ENCODE measurements around the gene PLXNA3. TPM values are rescaled to one million over a fixed set of nuclear protein-coding genes. Genes with fewer than 3 reads are reported as not detected.

Gene PLXNA3
- total RNA-seq, 2 experiments from 2014 or later, result 23.2 to 25.3 TPM

DNA sequence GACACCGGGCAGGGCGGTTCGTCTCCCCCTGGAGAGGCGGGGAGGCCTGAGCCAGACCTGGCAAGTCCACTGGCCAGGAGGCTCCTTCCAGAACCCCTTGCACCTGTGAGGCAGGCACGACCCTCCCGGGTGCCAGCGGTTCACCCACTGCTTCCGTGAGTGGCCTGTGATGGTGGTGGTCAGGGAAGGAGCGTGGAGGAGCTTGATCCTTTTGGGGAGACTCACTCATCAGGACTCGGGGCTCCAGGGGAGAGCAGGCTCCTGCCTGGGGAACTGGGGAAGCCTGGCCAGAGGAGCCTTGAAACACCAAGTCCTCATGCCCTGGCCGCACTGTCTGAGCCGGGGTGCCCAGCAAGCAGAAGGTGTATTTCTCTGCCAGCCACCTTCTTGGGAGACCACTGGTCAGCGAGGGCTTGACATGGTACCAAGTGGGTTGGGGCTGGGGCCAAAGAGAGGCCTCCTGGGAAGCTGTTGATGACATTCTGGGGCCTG lies 13.3 kb upstream of the PLXNA3 start:
- ChIA-PET CTCF (interaction anchor here (0.6 kb wide), 1 partner anchor 51 kb away, joined by 3 read pairs; no protein-coding TSS in a partner anchor), POLR2A (no interaction called here)
- H3K27ac Mint-ChIP-seq, result no peak overlapping the region
- H3K27me3 Mint-ChIP-seq, result no peaks in the 10 kb centered on the region
- H3K4me1 Mint-ChIP-seq, result peaks cover 22% of the 10 kb centered on the region
- H3K36me3 Mint-ChIP-seq (ENCODE audit: low read depth), result peaks cover 11% of the 10 kb centered on the region
- no peak for ATAC-seq
- no peak for DNase-seq
- intact Hi-C loops (cut with DNase I, micrococcal nuclease), result loop anchor here in 1 of 2 experiments (5.0 kb wide), 1 partner anchor 32 kb away; the partner anchor contains the start of gene LAGE3
- H3K9me3 Mint-ChIP-seq (ENCODE audit: low read depth), result no peaks in the 10 kb centered on the region
- peak overlapping the region; percentile 56 for H3K4me3 Mint-ChIP-seq

GRCh38 chrX:154445776-154446175 lies 12.3 kb upstream of the PLXNA3 start:
- ChIA-PET POLR2A (no interaction called here), CTCF (interaction anchor here (0.6 kb wide), 1 partner anchor 31 kb away, joined by 3 read pairs; no protein-coding TSS in a partner anchor)
- peaks cover 13% of the 10 kb centered on the region for H3K36me3 Mint-ChIP-seq (ENCODE audit: low read depth)
- ATAC-seq, result no peak
- DNase-seq, result no peak
- no peaks in the 10 kb centered on the region for H3K9me3 Mint-ChIP-seq (ENCODE audit: low read depth)
- H3K27me3 Mint-ChIP-seq, result no peaks in the 10 kb centered on the region
- intact Hi-C loops (cut with DNase I, micrococcal nuclease), result no loop called here
- peaks cover 17% of the 10 kb centered on the region for H3K4me1 Mint-ChIP-seq
- H3K4me3 Mint-ChIP-seq, result no peak overlapping the region
- no peak overlapping the region for H3K27ac Mint-ChIP-seq

DNA sequence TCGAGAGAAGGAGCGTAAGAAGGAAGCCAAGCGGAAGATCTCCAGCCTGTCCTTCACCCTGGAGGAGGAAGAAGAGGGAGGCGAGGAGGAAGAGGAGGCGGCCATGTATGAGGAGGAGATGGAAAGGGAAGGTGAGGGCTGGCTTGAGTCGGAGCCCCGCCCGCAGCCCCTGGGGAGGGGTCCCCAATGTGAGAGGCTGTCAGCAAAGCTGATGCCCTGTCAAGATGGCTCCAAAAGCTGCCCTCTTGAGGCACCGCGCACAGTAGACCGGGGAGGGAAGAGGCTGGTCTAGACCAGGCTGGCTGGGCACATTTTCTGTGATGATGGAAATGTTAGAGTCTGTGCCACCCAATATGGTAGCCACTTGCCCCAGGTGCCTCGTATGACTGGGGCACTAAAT lies 11.7 kb upstream of the PLXNA3 start:
- Mint-ChIP-seq H3K4me1 (peaks cover 14% of the 10 kb centered on the region), H3K9me3 (ENCODE audit: low read depth) (no peaks in the 10 kb centered on the region), H3K4me3 (no peak overlapping the region), H3K27ac (no peak overlapping the region), H3K27me3 (no peaks in the 10 kb centered on the region), H3K36me3 (ENCODE audit: low read depth) (peaks cover 13% of the 10 kb centered on the region)
- DNase-seq (no peak), ATAC-seq (no peak)
- ChIA-PET POLR2A (no interaction called here), CTCF (interaction anchor here (0.6 kb wide), 1 partner anchor 32 kb away, joined by 3 read pairs; no protein-coding TSS in a partner anchor)
- intact Hi-C loops (cut with DNase I, micrococcal nuclease), result no loop called here

- ATAC-seq, result no peak
- no peak overlapping the region for H3K4me3 Mint-ChIP-seq
- intact Hi-C loops (cut with DNase I, micrococcal nuclease), result no loop called here
- H3K9me3 Mint-ChIP-seq (ENCODE audit: low read depth), result no peaks in the 10 kb centered on the region
- no peak overlapping the region for H3K27ac Mint-ChIP-seq
- H3K27me3 Mint-ChIP-seq, result no peaks in the 10 kb centered on the region
- peaks cover 11% of the 10 kb centered on the region for H3K36me3 Mint-ChIP-seq (ENCODE audit: low read depth)
- ChIA-PET POLR2A (no interaction called here), CTCF (interaction anchor here (0.7 kb wide), 1 partner anchor 106 kb away, joined by 3 read pairs; no protein-coding TSS in a partner anchor)
- H3K4me1 Mint-ChIP-seq, result peaks cover 10% of the 10 kb centered on the region
- no peak for DNase-seq
These were observed 9.6 kb upstream of the PLXNA3 start for GRCh38 chrX:154448484-154448883.

GRCh38 chrX:154449618-154450017 lies 8.5 kb upstream of the PLXNA3 start:
- DNase-seq (no peak), ATAC-seq (no peak)
- Mint-ChIP-seq H3K36me3 (ENCODE audit: low read depth) (peaks cover 12% of the 10 kb centered on the region), H3K4me3 (no peak overlapping the region), H3K4me1 (peaks cover 9% of the 10 kb centered on the region), H3K27ac (no peak overlapping the region), H3K27me3 (no peaks in the 10 kb centered on the region), H3K9me3 (ENCODE audit: low read depth) (no peaks in the 10 kb centered on the region)
- CTCF ChIA-PET, result no interaction called here
- POLR2A ChIA-PET, result interaction anchor here (0.6 kb wide), 1 partner anchor 80 kb away, joined by 3 read pairs; no protein-coding TSS in a partner anchor
- intact Hi-C loops (cut with DNase I, micrococcal nuclease), result no loop called here

- Mint-ChIP-seq H3K4me3 (no peak overlapping the region), H3K27me3 (no peaks in the 10 kb centered on the region), H3K9me3 (ENCODE audit: low read depth) (no peaks in the 10 kb centered on the region), H3K36me3 (ENCODE audit: low read depth) (peaks cover 13% of the 10 kb centered on the region), H3K27ac (no peak overlapping the region), H3K4me1 (peaks cover 9% of the 10 kb centered on the region)
- no peak for DNase-seq
- no peak for ATAC-seq
- ChIA-PET POLR2A (interaction anchor here (0.6 kb wide), 1 partner anchor 80 kb away, joined by 3 read pairs; no protein-coding TSS in a partner anchor), CTCF (no interaction called here)
- intact Hi-C loops (cut with DNase I, micrococcal nuclease), result no loop called here
These were observed 7.8 kb upstream of the PLXNA3 start for GRCh38 chrX:154450312-154450711.

DNA sequence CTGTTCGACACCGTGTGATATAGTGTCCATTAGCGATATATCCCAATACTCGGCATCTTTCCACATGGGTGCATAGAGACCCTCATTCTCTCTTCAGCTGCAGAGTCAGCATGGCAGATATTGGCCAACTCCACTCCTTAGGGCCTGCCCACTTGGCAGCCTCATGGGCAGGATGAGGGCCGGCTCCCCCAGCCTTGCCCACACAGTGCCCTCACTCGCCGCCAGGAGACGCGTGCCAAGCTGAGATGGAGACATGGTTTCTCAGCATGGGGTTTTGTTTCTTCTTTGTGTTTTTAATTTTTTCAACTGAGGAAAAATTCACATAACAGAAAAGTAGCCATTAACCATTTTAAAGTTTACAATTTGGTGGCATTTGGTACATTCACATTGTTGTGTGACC lies 5.3 kb upstream of the PLXNA3 start:
- Mint-ChIP-seq H3K36me3 (ENCODE audit: low read depth) (peaks cover 7% of the 10 kb centered on the region), H3K4me3 (no peak overlapping the region), H3K27ac (no peak overlapping the region), H3K9me3 (ENCODE audit: low read depth) (no peaks in the 10 kb centered on the region), H3K27me3 (no peaks in the 10 kb centered on the region), H3K4me1 (peaks cover 5% of the 10 kb centered on the region)
- ATAC-seq (no peak), DNase-seq (no peak)
- intact Hi-C loops (cut with DNase I, micrococcal nuclease), result no loop called here
- ChIA-PET POLR2A (no interaction called here), CTCF (no interaction called here)

- peaks cover 5% of the 10 kb centered on the region for H3K4me1 Mint-ChIP-seq
- ChIA-PET CTCF (interaction anchor here (1.1 kb wide), 1 partner anchor 291 kb away, joined by 7 read pairs; no protein-coding TSS in a partner anchor), POLR2A (no interaction called here)
- H3K4me3 Mint-ChIP-seq, result peak overlapping the region; percentile 88
- H3K27ac Mint-ChIP-seq, result peak overlapping the region; percentile 91
- peaks cover 3% of the 10 kb centered on the region for H3K36me3 Mint-ChIP-seq (ENCODE audit: low read depth)
- intact Hi-C loops (cut with DNase I, micrococcal nuclease), result loop anchor here in 1 of 2 experiments (1.0 to 5.0 kb wide), 4 partner anchors 21 to 59 kb away; partner anchors contain the start of genes FAM3A, GDI1, SLC10A3 and TAFAZZIN
- H3K9me3 Mint-ChIP-seq (ENCODE audit: low read depth), result no peaks in the 10 kb centered on the region
- ATAC-seq, result peak; percentile 68
- peak; percentile 59 for DNase-seq
- no peaks in the 10 kb centered on the region for H3K27me3 Mint-ChIP-seq
These were observed 478 bp upstream of the PLXNA3 start for GRCh38 chrX:154457491-154458115.

DNA sequence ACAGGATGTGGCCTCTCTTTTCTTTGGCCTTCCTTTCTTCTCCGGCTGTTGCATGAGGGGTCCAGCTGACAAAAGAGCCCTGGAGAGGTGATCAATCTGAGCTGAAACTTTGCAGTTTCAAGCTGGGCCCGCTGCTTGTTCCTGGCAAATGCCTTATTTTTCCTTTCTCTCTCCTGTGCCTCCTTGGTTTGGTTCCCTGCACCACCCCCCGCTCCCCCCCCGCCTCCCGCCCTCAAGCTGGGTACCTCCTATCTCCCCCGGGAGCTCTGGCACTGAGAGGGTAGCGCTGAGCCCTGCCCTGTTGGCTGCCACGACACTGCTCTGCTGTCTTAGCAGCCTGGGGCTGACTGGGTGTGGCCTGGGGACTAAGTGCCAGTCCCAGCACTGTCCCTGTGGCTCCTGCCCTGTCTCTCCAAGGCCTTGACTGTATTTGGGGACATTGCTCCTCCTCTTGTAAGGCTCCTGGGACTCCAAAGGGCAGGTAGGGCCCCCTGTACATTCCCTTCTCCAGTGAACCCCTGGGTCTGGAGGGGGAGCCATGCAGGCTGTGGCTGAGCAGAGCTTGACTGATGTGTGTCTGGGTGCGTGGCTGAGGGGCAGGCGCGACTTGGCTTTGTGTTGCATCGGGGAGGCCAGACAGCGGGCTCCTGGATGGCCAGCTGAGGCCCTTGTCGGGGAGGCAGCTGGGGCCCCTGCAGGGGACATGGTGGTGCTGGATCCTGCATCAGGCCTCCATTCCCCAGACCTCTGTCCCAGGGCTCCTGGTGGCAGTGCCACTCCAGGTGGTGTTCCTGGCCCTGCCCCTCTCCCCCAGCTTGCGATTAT lies 1.1 kb downstream of the PLXNA3 start:
- H3K9me3 Mint-ChIP-seq (ENCODE audit: low read depth), result no peaks in the 10 kb centered on the region
- intact Hi-C loops (cut with DNase I, micrococcal nuclease), result loop anchor here in 1 of 2 experiments (1.0 to 5.0 kb wide), 3 partner anchors 22 to 47 kb away; partner anchors contain the start of genes GDI1, SLC10A3 and TAFAZZIN
- POLR2A ChIA-PET, result no interaction called here
- H3K27me3 Mint-ChIP-seq, result no peaks in the 10 kb centered on the region
- CTCF ChIA-PET, result interaction anchor here (0.7 to 0.8 kb wide), 4 partner anchors 16 to 75 kb away, joined by 3 to 4 read pairs (median 3); partner anchors contain the start of gene FAM50A
- peaks cover 2% of the 10 kb centered on the region for H3K36me3 Mint-ChIP-seq (ENCODE audit: low read depth)
- peak overlapping the region; percentile 19 for H3K27ac Mint-ChIP-seq
- peak; percentile 67 for ATAC-seq
- H3K4me1 Mint-ChIP-seq, result peaks cover 5% of the 10 kb centered on the region
- peak overlapping the region; percentile 75 for H3K4me3 Mint-ChIP-seq
- DNase-seq, result peak; percentile 38

DNA sequence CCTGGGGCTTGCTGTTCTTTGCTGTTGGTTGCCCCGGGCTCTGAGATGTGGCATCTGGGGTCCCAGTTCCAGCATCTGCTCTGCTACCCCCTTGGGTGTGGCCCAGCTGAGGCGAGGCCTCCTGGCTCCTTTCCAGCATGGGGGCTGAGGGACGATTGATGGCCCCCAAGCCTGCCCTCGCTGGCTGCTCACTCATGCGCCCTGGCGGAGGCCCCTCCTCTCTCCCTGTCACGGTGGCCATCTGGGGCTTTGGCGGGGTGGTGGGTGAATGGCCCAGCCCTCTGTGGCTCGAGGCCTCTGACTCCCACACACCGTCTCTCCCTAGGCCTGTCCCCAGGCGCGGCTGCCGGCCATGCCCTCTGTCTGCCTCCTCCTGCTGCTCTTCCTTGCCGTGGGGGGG lies 1.8 kb downstream of the PLXNA3 start:
- ChIA-PET POLR2A (no interaction called here), CTCF (interaction anchor here (1.1 kb wide), 1 partner anchor 40 kb away, joined by 4 read pairs; no protein-coding TSS in a partner anchor)
- H3K4me3 Mint-ChIP-seq, result no peak overlapping the region
- no peaks in the 10 kb centered on the region for H3K9me3 Mint-ChIP-seq (ENCODE audit: low read depth)
- intact Hi-C loops (cut with DNase I, micrococcal nuclease), result loop anchor here in 1 of 2 experiments (2.0 to 5.0 kb wide), 2 partner anchors 23 to 48 kb away; partner anchors contain the start of genes GDI1 and TAFAZZIN
- no peak overlapping the region for H3K27ac Mint-ChIP-seq
- ATAC-seq (no peak), DNase-seq (no peak)
- H3K27me3 Mint-ChIP-seq, result no peaks in the 10 kb centered on the region
- peaks cover 5% of the 10 kb centered on the region for H3K4me1 Mint-ChIP-seq
- no peaks in the 10 kb centered on the region for H3K36me3 Mint-ChIP-seq (ENCODE audit: low read depth)

DNA sequence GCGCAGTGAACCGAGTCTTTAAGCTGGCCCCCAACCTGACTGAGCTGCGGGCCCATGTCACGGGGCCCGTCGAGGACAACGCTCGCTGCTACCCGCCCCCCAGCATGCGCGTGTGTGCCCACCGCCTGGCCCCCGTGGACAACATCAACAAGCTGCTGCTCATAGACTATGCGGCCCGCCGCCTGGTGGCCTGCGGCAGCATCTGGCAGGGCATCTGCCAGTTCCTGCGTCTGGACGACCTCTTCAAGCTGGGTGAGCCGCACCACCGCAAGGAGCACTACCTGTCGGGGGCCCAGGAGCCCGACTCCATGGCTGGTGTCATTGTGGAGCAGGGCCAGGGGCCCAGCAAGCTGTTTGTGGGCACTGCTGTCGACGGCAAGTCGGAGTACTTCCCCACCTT lies 2.2 kb downstream of the PLXNA3 start:
- Mint-ChIP-seq H3K27me3 (no peaks in the 10 kb centered on the region), H3K9me3 (ENCODE audit: low read depth) (no peaks in the 10 kb centered on the region), H3K4me1 (peaks cover 5% of the 10 kb centered on the region), H3K27ac (no peak overlapping the region), H3K4me3 (no peak overlapping the region), H3K36me3 (ENCODE audit: low read depth) (no peaks in the 10 kb centered on the region)
- ChIA-PET POLR2A (interaction anchor here (0.5 kb wide), 1 partner anchor 396 kb away, joined by 3 read pairs; no protein-coding TSS in a partner anchor), CTCF (interaction anchor here (1.0 to 1.1 kb wide), 2 partner anchors 18 to 39 kb away, joined by 3 to 4 read pairs; no protein-coding TSS in a partner anchor)
- ATAC-seq (no peak), DNase-seq (no peak)
- intact Hi-C loops (cut with DNase I, micrococcal nuclease), result no loop called here
